H1 (cell line): ENCODE data around the gene MORN4. TPM values are rescaled to one million over a fixed set of nuclear protein-coding genes. Genes with fewer than 3 reads are reported as not detected.

Source experiments
- BCL11A ChIP-seq, 2 experiments: IDR thresholded peaks; one replicate each; pipeline ENCODE4 v1.6.1; 2011; ENCODE audit warnings: low read depth in 2 of 2, low read length in 2 of 2, mild to moderate bottlenecking in 2 of 2
- JUN ChIP-seq: IDR thresholded peaks from 2 replicates; pipeline ENCODE4 v1.6.1; 2011; ENCODE audit warnings: low read depth, mild to moderate bottlenecking, improper control_type of control experiment, low read length
- JUND ChIP-seq: IDR thresholded peaks from 2 replicates; pipeline ENCODE4 v1.6.1; 2011; ENCODE audit warnings: mild to moderate bottlenecking, improper control_type of control experiment, low read length
- polyA plus RNA-seq, 7 experiments: library from polyadenylated mRNA; depleted of rRNA in 3 of 7; stranded (reverse) in 5 of 7; unstranded in 2 of 7; fragments of >200 nt in 5 of 7; fragments of 200-250 nt in 2 of 7; gene quantifications; 1 replicate in 5 of 7; 2 replicates in 1 of 7; 4 replicates in 1 of 7; pipeline versions ENCODE4 v1.2.1 to v1.2.3, GENCODE V29; 2011 to 2013; ENCODE audit warnings: missing spikeins in 2 of 7, mixed read lengths in 2 of 7
- total RNA-seq: library from RNA; stranded (reverse); fragmentation: NEBNext Ultra II Directional; extraction: Animal tissue kit (Norgen Biotek cat#: 25700); gene quantifications from 2 replicates; pipeline ENCODE4 v1.2.1, GENCODE V29; 2021
- TF ChIP-seq, protein P1 (sequence below), 3 experiments: IDR thresholded peaks; 1 replicate in 2 of 3; 2 replicates in 1 of 3; pipeline versions ENCODE4 v1.5.1 to v1.6.1; 2011; ENCODE audit warnings: low read length in 3 of 3, mild to moderate bottlenecking in 3 of 3, inconsistent platforms in 2 of 3, low read depth in 1 of 3, moderate library complexity in 1 of 3; ENCODE audit not compliant: insufficient read depth in 1 of 3; ENCODE audit errors: control extremely low read depth in 1 of 3

MORN4 gene
- total and polyA plus RNA-seq, 2 of the 8 experiments (the other 6 are each of a cell fraction or from before 2014, with no cell fraction given) = 13.6 to 22.0 TPM

DNA sequence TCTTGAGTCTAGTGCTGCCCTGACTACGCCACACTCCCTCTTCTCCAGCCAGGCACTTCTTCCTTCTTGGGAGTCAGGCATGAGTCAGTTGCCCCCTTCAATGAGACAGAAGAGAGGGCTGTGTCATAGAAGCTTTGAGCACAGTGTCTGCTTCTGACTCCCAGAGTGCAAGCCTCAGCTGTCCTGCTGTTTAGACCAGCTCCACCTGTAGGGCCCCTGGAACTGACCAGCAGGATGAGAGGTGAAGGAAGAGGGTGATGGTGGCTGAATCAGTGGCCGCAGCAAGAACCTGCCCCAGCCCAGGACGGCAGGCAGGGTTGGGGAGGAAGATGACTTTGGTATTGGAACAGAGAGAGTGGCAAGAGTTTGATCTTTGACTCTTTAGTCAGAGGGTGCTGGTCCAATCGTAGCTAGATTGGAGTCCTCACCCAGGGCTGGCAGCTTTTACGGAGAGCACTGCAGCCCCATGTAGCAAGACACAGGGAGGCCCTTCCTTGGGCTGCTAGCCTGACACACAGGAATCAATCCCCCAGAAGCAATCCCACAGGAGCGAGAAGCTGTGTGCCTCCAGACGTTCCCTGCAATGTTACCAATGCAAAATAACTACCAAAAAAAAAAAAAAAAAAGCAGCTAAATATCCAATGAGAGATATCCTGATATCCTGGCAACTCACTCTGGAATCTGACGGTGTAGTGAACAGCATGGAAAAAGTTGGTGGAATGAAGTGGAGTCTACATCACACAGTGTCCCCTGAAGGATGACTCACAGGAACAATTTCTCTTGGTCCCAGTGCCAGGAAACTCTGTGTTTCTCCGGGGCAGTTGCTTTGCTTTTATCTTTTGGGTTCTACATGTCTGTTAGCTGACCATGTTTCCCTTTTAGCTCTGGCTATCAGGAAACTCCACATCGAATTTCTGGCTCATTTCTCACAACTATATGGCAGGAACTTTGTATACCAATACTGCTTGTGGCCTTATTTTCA is 36.9 kb downstream of the MORN4 start (continued):
- TF ChIP-seq, protein P1, sequence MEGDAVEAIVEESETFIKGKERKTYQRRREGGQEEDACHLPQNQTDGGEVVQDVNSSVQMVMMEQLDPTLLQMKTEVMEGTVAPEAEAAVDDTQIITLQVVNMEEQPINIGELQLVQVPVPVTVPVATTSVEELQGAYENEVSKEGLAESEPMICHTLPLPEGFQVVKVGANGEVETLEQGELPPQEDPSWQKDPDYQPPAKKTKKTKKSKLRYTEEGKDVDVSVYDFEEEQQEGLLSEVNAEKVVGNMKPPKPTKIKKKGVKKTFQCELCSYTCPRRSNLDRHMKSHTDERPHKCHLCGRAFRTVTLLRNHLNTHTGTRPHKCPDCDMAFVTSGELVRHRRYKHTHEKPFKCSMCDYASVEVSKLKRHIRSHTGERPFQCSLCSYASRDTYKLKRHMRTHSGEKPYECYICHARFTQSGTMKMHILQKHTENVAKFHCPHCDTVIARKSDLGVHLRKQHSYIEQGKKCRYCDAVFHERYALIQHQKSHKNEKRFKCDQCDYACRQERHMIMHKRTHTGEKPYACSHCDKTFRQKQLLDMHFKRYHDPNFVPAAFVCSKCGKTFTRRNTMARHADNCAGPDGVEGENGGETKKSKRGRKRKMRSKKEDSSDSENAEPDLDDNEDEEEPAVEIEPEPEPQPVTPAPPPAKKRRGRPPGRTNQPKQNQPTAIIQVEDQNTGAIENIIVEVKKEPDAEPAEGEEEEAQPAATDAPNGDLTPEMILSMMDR (IDR thresholded peaks at IDR 0.05; ENCODE audit: control extremely low read depth in 1 of 3, insufficient read depth in 1 of 3, low read depth in 1 of 3, low read length in 3 of 3) = no peak
- TF ChIP-seq JUN = no peak
- TF ChIP-seq JUND = no peak
- no peak for TF ChIP-seq BCL11A (IDR thresholded peaks at IDR 0.05; ENCODE audit: low read depth in 2 of 2, low read length in 2 of 2)
